GM10847 (cell line): ENCODE results near the gene MYH6.

Experiments
- POLR2A ChIP-seq: IDR thresholded peaks from 2 replicates; pipeline ENCODE4 v1.6.1; 2011; ENCODE audit not compliant: insufficient read length; ENCODE audit errors: extremely low read depth

MYH6 gene

DNA sequence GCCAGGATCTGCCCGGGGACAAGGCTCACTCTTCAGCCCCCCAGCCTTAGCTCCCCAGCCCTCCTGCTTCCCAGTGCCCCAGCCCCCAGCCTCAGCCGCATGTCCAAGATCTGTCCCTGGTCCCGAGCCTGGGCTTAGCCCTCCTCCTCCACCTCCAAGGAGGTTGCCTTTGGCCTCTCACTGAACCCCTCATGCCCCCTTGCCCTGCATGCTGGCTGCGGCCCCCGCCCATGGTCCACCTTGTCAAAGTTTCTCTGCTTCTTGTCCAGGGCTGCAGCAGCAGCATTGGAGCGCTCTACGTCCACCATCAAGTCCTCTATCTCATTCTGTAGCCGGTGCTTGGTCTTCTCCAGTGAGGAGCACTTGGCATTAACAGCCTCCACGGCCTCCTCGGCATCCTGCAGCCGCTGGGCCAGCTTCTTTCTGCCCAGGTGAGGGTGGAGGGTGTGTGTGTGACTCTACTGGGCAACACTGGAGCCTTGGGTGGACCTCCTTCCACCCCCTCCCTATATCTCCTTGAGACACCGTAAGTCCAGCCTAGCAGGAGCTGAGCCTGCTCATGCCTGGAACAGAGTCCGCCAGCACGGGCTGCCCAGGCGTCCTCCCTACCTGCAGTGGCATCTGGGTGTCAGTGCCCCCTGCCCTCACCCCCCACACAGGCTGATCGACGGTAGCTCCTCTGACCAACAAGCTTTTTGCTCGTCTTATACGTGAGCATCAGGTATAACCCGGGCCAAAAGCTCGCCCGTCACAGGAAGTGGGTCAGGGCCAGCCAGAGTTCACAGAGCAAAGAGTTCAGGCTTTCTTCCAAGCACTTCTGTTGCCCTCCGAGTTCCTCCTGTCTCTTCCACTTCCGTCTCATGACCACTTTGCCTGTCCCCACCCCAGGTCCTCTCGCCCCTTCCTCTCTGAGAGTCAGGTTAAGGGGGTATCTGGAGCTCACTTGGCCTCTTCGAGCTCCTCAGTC is 19.9 kb downstream of the MYH6 start:
- TF ChIP-seq POLR2A = no peak

DNA sequence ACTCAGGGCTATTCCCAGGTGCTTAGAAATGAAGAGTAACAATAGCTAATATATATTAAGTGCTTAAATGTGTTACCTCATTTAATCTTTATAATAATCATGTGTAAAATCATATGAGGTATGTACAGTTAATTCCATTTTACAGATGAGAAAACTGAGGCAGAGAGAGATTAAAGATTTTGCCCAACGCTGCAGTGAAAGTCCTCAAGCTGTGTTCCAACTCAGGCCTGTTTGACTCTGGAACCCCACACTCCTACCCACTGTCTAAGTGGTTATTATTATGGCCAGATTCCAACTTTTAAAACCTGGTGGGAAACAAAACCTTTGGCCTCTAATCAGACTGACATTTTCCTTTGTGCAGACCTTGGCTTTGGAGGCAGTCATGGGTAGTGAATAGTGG is 21.1 kb downstream of the MYH6 start:
- no peak for TF ChIP-seq POLR2A

DNA sequence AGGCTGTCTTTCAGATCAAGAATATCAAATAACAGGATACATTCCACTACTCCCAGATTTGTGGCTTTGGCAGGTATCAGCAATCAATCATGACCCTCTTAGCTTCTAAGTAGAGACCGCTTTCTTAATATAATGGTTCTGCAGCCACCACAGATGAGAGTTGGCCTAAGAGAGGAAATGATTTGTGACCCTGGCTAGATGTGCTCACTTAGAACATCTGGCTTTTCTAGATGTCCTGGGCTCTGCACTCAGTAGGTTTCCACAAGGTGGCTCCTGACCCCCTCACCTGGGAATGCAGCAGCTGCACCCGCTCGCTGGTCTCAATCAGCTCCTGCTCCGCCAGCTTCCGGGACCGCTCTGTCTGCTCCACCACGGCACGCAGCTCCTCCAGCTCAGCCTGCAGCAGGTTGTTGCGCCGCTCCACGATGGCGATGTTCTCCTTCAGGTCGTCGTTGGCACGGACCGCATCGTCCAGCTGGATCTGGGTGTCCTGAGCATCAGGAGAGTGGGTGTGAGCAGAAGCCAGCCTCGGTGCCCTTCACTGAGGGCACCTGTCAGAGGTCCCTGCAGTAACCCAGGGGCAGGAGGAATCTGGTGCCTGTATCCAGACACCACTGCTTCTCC is 22.3 kb downstream of the MYH6 start:
- no peak for TF ChIP-seq POLR2A

DNA sequence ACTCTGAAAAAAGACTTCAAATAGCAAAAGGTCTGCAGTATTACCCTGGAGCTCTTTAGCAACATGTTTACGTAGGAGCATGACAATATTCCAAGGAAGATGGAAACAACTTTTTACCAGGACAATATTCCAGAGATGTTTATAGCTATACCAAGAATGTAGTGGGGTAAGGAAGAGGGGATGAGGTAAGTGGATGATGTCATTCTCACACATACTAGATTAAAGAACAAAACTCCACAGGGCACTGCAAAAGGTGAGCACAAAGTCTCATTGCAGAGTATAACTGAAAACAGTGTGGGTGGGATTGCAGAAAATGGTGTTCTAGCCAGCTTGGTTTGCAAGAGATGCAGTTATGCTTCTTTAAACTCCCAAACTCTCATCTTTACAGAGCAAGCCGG is 22.8 kb downstream of the MYH6 start:
- TF ChIP-seq POLR2A = no peak

DNA sequence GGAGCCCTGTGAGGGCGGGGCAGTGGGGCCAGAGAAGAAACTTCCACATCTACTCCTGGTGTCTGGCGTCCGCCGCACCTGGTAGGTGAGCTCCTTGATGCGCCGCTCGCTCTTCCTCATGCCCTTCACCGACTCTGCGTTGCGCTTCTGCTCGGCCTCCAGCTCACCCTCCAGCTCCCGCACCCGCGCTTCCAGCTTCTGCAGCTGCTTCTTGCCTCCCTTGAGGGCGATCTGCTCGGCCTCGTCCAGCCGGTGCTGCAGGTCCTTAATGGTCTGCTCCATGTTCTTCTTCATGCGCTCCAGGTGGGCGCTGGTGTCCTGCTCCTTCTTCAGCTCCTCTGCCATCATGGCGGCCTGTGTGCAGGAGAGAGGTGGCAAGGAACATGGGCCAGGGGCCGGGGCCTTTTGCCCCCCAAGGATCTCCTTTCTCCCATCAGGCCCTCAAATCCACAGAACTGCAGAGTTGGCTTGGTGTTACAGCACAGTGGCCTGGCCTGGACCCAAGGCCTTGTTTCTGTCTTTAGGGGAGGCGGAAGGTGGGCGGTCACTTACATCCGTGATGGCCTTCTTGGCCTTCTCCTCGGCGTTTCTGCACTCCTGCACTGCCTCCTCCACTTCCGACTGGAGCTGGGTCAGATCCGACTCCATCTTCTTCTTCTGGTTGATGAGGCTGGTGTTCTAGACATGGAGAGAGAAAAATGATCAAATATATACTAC is 23.6 kb downstream of the MYH6 start:
- no peak for TF ChIP-seq POLR2A

DNA sequence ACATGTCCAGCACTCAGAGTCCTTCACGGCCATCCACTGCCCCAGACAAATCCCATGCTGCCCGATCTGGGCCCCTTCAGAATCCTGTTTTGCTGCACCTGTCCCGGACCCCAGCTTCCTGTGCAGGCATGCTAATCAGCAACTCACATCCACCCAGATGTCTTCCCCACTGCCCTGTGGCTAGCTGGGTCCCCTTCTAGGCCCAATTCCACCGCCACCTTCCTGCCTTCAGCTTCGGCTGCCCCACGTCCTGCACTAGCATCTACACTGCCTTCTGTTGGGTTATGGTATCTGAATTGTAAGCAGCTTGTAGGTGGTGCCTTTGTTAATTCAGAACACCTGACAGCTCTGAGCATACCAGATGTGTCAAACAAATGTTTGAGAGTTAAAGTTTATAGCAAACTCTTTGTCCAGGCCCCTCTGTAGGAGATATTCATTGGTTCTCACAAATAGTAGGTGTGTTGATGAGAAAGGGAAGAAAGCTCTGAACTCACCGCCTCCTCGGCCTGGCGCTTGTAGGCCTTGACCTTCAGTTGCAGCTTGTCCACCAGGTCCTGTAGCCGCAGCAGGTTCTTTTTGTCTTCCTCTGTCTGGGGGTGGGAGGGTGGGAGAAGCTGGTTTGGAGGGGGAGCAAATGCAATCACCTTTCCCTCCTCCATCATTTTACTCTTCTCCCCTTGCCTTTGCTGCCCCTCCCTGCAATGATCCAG is 25.2 kb downstream of the MYH6 start:
- TF ChIP-seq POLR2A = no peak

DNA sequence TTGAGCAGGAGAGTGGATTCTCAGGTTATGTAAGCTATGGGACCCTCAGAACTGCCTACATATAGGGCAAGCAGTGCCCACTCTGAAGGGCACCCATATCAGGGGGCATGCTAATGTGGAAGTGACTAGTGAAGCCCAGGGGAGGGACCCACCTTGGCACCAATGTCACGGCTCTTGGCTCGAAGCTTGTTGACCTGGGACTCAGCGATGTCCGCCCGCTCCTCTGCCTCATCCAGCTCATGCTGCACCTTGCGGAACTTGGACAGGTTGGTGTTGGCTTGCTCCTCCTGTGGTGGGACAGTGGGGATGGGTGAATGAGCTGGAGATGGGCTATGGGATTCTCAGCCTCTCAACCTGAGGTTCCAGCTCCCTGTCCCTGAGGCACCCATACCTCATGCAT is 25.8 kb downstream of the MYH6 start:
- TF ChIP-seq POLR2A = no peak

DNA sequence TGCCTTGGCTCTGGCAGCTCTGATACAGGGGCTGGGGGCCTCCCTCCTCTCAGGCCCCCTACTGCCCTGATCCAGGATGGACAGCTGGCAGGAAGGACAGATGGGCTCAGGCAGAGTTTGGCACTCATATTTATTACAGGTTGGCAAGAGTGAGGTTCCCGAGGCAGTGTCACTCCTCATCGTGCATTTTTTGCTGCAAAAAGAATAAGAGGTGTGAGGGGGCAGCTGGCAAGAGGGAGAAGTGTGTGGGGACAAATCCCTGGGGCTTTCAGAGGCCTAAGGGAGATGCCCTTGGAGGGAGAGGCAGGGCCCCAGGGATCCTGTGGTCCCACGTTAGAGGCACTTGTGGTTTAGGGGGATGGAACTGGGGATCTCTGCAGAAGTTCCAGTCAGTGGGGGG is 26.2 kb downstream of the MYH6 start:
- no peak for TF ChIP-seq POLR2A

DNA sequence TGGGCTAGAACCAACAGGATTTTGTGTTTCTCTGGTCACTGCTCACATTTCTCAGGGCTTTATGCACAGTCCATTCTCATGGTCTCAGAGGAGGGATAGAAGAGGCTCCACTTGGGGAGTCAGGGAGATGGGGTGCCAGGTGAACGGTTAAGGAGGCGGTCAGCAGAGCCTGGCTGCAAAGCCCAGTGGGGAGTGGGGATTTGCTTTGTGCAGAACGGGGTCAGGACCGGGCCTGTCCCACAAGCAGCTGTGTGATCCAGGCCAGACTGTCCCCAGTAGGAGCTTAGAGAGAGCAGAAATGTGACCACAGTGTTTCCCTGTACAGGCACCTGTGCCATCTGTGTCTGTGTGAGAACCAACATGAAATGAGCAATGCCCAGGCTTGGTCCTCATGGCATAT is 27.1 kb downstream of the MYH6 start:
- TF ChIP-seq POLR2A = no peak

DNA sequence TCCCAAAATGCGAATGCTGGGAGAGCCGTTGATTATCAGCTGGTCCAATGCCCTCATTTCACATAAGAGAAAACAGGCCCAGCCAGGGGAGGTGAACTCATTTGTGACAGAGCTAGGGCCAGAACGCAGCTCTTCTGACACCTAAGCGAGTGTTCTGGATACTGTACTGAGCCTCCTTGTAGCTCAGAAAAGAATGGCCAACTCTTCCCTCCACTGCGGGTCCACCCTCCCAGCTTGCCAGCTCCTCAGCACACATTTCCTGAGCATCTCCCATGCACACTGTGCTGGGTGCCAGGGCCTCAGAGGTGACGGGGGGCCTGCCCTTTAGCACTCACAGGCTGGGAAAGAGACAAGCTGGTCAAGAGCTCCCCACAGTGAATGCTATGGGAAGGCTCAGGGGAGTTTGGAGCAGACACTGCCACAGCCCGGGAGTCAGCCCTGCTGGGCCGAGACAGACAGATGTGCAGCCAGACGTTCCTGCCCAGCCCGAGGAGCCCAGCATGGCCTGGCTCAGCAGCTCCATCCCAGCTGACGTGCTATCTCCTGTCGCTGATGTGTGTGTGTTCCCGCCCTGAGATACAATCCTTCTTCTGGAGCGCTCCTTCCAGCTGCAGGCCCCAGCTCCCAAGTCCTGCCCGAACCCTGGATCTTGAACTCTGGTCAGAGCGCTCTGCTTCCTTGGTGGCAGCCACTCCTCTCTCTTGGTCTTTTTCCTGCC is 27.7 kb downstream of the MYH6 start:
- no peak for TF ChIP-seq POLR2A

DNA sequence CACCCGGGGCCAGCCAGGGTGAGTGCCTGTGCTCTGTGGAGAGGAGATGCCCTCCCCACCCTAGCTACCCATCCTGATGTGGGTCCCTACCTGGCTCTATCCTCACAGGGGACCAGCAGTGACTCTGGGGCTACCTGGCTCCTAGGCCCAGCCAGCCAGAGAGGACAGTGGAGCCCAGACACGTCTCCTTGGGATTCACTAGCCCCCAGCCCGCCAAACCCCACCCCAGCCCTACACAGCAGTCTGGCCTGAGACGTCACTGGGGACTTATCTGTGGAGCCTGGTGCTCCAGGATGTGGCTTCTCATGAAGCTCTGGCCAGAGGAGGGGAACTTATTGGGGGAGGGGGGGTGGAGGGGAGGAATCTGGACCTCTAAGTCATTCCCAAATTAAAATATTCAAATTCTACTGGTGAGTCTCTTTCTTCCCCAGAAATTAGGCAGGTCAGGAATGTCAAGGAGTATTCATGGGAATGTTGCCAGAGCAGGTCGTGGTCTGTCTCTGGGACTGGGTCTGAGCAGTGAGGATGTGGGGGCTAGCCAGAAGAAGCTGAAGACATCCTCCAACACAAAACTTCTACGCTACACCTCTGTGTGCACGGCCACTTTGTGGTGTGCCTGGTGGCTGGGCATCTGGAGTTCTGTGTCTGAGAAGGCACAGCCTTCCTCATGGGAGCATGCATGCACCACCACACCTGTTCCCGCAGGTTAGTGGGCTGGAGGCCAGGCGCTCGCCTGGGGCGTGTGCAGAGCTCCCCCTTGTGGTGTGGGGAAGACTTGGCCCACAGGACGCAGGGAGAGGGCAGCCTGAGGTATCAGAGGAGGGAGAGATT is 28.5 kb downstream of the MYH6 start:
- TF ChIP-seq POLR2A = no peak

DNA sequence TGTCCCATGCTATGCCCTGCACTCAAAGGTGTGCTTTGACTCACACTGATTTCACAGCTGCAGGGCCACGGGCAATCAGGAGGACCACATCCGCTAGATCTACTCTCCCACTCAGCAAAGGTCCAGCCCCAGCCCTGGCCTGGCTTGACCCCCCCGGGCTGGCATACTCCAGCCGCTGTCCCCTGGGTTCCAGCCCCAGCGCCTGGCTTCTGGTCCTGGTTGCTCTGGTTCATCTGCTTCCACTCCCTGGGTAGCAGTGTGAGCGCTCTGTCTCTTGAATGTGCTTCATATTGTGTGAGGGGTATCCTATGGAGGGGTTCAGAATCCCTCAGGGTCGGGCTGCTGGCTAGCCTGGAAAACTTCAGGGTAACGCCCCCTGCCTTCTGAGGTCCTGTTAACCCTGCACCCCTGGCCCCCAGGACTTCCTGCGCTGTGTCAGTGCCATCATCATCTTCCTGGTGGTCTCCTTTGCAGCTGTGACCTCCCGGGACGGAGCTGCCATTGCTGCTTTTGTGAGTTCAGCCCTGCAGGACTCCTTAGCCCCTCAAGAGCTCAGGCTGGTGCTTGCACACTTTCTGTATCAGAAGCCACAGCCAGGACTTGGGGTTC is 29.4 kb downstream of the MYH6 start:
- no peak for TF ChIP-seq POLR2A

DNA sequence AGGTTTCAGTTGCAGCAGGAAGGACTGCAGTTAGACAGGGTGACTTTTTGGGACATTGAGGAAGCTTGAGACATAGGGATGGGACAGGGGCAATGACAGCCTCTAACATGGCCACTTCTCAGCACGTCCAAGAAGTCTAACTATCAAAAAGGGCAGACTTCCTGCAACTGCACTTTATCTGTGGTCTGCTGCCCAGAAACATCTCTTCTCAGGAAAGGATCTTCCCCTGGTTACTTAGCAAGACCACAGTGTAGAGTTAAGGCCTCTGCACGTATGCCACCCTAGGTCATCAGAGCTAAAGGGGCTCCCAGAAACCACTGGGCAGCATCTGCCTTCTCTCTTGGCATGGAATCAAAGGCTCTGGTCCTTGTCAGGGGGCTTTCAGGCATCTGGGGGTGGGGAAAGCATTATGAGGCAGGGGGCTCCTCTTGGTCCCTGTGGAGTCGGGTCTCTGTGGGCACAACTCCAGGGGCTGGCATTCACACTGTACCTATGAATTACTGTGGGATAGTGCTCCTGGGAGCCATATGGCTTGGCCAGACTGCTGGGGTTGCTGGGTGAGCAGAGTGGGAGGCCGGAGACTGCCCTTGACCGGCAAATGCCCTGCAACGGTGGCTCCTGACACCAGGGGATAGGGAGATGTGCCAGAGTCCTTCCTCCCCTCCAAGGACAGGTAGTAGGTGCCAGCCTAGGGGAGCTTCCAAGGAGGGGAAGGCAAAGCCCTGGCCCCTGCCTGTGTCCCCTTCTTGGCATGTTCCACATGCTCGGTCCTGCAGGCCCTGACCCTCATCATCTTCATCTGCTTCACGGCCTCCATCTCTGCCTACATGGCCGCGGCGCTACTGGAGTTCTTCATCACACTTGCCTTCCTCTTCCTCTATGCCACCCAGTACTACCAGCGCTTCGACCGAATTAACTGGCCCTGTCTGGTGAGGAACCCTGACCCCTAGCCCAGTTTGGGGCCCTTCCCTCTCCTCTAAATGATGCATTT is 30.2 kb downstream of the MYH6 start:
- TF ChIP-seq POLR2A = no peak

DNA sequence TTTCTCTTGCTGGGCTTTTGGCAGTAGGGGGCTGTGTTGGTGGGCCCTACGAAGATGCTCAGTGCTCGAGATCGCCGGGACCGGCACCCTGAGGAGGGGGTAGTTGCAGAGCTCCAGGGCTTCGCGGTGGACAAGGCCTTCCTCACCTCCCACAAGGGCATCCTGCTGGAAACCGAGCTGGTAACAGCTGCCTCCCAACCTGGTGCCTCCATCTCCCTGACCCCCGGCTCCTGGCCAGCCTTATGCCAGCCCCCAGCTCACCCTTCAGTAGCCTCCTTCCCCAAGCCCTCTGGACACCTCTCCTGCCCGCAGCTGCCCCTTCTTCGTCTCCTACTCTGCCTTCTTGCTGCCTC is 30.9 kb downstream of the MYH6 start:
- no peak for TF ChIP-seq POLR2A
